GM04503 (cell line): ENCODE data around the gene DLGAP4.
"Not testable (repeated sequence)": the region's sequence is repeated elsewhere in the genome, so short reads cannot be mapped to it uniquely, and the experiment has no call there.

Experiments
- DNase-seq: peaks from one replicate; pipeline ENCODE4 v3.0.0-alpha.2; 2012; ENCODE audit warnings: low read depth

DLGAP4 gene

DNA sequence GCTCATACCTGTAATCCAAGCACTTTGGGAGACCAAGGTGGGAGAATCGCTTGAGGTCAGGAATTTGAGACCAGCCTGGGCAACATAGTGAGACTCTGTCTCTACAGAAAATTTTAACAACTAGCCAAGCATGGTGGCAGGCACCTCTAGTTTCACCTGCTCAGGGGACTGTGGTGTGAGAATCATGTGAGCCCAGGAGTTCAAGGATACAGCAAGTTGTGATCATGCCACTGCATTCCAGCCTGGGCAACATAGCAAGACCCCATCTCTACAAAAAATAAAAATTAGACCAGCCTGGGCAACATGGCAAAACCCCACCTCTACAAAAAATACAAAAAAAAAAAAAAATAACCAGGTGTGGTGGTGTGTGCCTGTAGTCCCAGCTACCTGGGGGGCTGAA is 73.8 kb downstream of the DLGAP4 start:
- not testable (repeated sequence) for DNase-seq

DNA sequence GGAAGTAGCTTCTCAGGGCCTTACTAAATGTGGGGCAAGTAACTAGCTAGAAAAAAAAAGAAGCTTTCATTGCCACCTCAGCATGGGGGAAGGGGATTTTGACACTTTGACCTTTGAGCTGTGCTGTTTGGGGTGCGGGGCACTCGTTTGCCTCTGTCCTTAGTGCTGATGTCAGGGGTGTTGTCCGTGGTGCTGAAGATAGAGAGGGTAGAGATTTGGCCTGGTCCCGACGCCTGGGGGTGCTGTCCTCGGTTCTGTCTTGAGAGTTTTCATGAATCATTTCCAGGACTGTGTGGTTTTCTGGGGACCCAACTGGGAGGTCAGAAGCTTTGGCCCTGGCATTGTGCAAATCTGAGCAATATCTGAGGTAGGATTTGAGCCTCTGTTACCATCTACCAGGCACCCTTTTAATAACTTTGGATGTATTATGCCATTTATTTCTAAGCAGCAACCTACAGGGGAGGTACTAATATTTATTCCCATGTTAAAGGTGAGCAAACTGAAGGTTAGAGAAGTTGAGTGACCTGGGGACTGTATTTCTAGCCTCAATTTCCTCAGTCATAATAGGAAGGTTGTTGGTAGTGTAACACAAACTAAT is 78.0 kb downstream of the DLGAP4 start:
- DNase-seq = no peak

DNA sequence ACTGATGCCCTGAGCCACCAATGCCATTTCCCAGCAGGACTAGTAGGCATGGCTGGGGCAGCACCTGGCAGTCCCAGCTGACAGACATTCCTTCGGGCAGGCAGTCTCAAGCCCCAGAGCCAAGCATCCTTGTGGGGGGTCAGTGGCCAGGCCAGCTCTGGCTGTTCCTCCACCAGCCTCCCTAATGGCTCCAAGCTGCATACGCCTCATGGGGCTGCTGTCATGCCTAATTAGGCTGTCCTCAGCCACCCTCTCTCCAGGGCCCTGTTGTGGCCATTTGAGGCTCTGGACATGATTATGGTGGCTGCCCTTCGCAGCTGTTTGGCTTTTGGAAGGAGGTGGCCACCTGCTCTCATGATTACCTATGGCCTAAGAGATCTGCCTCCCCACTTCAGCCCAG is 79.4 kb downstream of the DLGAP4 start:
- DNase-seq = no peak

DNA sequence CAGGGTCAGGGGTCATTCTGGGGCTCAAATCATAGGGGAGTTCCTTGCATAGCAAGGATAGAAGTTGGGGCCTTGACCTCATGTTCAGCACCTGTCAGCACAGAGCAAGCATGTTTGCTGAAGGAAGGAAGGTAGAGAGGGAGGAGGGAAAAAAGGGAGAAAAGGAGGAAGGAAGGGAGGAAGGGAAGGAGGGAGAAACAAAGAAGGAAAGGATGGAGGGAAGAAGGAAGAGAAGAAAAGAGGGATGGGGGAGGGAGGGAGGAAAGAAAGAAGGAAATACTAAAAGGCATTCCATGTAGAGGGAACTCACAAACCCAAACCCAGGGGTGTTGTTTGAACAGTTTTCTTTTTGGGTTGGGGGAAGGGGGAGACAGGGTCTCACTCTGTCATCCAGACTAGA is 80.1 kb downstream of the DLGAP4 start:
- no peak for DNase-seq

DNA sequence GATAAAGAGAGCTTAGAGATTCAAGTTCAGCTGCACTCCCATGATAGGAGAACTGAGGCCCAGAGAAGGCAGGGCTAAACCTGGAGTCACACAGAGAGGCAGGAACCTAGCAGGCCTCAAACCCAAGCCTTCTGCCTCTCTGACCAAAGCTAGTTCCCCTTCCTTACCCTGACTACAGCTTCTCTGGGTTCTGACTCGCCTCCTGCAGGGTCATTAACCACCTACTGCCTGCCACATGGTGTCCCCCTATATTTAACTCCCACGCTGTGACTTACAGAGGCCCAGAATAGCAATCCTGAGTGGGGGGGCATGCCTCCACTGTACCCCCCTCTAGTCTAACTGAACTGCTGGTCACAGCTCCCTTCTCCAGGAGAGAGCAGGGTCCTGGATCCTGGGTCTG is 84.1 kb downstream of the DLGAP4 start:
- DNase-seq = no peak

DNA sequence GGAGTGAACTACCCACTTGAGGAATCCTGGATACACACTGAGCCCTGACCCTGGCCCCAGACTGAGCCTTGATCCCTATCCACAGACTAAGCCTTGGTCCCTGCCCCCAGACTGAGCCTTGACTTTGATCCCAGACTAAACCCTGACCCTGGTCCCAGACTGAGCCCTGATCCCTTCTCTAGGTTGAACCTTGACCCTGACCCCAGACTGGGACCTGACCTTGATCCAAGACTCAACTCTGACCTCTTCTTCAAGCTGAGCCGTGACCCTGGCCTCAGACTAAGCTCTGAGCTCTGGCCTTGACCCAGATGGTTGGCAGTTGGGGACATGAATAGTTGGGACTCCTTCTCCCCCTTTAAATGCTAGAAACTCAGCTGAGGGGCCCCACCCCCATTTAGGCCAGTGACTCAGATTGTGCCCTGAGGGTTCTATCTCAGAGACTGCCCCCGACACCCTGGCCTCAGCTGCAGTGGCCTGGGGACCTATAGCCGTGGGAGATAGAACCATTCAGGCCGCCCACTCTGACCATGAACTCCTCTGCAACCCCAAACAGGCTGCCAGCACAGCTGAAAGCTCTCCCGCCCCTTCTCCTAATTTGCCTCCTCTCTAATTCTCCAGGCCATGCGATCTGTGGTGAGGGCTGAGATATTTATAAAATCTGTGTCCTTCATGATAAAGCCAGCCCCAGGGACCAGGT is 84.7 kb downstream of the DLGAP4 start:
- DNase-seq = no peak

DNA sequence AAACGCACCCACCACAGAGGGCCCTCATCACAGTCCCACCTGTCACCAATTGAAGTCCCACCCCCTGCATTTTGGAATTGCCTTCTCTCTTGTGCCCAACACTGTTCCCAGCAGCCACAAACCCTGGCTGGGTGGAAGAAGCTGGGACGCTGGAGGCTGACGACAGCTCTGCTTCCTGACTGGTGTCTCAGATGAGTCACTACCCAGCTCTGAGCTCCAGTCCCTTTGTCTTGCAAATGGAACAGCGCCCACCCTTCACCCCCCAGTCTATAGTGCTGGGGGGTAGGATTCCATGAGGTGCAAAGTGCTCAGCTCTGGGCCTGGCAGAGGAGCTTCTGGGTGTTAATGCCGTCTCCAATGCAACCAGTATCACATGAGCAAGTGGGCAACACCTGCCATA is 85.3 kb downstream of the DLGAP4 start:
- DNase-seq = no peak

DNA sequence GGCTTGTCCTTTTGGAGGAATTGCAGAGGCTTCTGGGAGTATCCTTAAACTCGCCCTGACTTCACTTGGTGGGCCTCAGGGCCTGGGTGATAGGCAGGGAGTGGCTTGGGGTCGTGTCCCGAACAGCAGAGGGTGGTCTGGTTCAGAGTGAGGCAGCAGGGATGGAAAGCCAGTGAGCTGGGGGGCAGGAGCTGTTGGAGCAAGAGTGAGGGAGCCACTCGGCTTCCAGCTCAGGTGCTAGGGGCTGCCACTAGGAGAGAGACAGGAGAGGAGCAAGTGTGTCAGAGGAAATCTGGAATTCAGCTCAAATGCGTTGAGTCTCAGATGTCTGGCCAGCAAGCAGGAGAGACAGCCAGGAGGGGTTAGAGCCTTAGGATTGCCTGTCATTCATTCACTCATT is 85.8 kb downstream of the DLGAP4 start:
- DNase-seq = no peak

DNA sequence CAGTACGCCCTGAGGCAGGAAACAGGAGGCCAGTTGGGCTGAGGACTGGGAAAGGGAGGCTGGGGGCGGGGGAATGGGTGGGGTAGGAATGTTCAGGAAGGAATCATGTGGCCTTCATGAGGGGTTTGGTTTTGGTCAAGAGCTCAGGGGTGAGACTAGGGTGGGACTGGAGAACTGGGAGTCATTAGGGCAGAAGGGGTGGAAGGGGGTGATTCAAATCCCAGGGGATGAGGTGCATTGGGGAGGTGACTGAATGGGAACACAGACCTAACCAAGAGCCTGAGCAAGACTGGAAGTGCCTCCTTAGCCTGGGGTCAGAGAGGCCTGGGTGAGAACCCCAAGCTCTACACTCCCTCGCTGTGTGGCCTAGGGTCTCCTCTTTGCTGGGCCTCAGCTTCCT is 86.8 kb downstream of the DLGAP4 start:
- DNase-seq = no peak

DNA sequence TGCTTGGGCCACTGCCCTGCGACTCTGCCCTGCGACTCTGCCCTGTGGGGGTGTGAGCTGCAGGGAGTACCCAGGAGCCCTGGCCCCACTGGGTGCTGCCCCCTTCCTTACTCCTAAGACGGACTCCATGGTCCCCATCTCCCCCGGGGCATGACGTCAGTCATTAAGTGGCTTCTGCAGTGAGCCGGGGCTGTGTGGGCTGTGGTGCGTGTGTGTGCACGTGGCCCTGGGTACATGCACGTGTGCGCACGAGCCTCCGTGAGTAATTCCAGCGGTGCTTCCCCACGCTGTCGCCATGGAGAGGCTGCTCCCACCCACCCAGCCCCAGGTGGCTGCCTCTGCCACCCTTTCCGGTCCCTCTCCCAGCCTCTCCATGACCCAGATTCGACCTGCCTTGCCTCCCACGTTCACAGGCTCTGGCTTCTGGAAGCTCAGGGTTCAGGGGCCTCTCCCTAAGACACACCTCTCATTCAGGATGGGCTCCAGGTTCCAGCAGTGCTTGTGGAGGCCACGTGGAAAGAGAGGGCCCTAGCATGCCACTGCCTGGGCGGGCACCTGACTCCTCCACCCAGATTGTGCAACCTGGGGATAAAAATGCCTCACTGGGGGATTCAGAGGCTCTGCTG is 88.3 kb downstream of the DLGAP4 start:
- DNase-seq = no peak

DNA sequence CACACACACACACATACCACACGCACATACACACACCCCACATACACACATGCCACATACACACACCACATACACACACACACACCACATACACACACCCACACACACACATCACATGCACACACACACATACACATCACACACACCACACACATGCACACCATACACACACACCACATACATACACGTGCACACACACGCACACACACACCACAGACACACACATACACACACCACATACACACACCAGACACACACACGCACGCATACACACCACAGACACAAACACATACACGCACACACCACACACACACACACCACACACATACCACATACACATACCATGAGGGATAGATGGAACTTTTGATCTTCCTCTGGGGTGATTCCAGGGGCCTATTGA is 90.2 kb downstream of the DLGAP4 start:
- no peak for DNase-seq

DNA sequence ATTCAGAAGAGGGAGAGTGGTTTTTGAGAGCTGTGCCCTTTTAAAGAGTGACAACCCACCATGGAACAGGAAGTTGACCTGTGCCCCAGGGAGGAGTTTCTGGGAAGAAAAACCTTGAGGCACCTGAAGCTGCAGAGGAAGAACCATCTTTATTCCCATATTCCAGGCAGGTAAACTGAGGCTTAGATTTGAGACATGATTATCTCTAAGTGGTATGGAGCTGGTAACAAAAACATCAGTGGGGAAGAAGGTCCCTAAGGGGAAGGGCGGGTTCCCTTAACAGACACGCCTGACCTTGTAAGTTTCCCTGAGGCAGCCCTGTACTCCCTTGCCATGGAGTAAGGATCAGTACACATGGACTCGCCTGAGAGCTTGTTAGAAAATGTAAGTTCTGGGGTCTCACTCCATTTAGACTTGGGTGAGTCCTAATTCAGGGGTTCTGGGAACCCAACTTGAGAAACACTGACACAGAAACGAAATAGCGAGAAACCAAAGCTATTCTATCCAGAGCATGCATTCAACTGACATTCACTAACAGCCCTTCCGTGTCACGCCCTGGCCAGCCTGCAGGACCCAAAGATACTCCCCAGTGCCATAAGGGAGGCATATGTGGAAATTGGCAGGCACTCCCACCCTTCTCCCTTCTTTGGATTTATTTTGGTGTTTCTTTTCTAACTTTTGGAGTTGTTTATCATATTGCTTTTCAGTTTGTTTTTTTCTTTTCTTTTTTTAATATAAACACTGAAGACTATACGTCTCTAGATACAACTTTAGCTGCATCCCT is 90.9 kb downstream of the DLGAP4 start:
- no peak for DNase-seq

DNA sequence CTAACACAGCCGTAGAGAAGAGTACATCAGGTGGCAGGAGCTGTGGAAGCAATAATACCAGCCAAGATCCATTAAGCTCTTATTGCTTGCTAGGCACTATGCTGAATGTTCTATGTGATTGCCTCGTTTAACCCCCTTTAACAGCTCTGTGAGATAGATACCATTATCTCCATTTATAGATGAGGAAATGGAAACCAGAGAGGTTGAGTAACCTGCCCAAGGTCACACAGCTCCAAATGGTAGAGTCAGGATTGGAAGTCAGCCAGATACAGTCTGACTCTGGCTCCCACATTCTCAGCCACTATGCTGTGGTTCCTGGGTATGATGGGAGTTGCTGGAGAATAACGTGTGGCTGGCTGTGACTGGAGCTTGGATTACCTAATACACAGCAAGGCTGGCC is 92.4 kb downstream of the DLGAP4 start:
- no peak for DNase-seq

DNA sequence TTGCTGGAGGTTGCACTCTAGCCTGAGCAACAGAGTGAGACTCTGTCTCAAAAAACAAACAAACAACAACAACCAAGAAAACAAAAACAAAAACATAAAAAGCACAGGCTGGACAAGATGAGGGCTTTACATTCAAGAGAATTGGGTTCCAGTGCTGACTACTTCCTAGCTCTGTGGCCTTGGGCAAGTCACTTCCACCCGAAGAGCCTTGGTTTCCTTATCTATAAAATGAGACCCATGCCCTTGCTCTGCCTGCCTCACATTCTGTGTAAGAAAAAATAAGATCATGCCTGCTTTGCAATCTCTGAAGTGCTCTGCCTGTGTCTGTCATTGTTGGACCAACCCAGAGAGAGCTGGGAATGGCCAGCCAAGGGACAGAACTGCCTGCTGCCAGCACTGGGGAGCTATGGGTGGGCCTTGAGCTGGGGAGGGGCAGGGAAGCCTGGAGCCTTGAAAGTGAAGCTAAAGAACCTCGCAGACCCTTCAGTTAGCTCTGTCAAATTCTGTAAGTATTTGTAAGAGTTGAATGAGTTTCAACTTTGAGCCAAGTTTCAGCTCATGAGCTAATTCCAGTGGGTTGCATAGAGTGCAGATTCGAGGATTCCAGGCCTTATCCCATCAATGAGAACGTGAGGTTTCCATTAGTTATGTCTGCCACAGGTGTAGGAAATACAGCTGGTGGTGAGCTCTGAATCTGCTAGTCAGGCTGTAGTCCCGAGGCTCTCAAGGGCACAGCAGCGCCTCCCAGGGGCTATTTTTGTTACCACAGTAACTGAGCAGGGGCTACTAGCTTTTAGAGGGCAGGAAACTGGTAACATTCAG is 93.2 kb downstream of the DLGAP4 start:
- DNase-seq = no peak

DNA sequence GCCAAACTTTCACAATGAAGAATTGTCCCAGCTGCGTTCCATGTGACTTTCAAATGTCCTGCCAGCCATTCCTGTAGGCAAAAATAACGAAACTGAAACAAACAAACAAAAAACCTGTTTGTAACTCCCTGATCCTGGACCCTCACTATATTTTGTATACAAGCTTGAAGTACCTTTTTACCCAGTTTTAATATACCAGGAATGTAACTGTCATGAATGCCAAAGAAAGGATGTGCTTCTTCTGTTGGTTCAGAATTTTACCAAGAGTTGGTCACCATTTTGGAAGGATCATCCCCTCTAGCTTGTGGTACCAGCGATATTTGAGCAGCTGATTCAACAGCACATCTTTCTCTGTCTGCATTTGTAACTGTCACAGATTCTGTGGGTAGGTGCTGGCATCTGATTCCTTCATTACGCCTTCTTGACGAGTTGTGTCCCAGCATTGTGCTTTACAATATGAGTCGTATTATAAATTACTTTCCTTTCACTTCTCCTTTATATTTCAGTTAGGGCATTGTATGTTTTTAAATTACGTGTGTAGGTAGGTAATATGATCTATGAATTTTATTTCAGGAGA is 93.9 kb downstream of the DLGAP4 start:
- DNase-seq = no peak

DNA sequence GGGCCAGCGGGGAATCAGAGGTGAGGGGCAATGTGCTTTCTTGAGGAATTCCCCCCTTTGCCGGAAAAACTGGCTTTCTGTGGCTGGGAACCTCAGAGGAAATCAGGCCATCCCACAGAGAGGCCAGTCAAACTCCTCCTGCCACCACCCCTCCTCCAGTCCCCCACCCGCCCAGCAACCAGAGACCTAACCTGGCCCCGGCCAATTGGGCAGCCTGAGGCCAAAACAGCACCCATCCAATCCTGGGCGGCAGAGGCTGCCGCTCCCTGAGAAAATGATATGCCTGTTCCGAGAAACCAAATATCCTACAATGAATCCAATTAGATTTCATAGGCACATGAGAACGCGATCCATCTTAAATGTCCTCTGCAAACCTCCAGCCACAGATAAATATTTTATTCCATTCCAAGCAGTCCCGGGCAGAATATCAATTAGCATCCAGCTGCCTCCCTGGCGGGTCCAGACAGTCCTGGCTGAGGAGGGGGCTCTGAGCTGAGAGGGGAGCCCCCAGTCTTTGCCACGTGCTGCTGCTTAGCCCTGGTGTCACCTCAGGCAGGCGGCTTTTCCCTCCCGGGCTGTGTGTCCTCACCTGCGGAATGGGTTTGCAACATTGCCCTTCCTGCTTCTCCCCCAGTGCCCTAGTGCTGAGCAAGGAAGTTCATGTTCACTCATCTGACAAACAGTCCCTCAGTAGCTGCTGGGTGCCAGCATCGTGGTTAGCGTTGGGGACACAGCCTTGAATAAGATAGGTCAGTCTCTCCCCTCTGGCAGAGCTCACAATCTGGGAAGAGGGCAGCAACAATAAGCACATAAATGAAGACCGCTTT is 95.0 kb downstream of the DLGAP4 start:
- DNase-seq = no peak

DNA sequence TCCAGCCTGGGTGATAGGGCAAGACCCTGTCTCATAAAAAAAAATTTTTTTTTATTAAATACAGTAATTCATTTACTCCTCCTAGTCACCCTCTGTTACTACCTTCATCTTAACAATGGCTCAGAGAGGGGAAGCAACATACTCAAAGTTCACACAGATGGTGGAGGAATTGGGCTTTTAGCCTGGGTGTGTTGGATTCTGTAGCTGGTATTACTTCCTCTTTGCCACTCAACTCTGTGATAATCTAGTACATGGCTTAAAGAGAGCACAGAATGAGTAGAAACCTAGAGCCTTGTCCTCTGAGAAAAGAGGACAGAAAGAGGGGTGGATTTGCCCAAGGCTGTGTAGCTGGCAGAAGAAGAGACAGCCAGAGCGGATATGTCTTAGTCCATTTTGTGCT is 96.6 kb downstream of the DLGAP4 start:
- no peak for DNase-seq

DNA sequence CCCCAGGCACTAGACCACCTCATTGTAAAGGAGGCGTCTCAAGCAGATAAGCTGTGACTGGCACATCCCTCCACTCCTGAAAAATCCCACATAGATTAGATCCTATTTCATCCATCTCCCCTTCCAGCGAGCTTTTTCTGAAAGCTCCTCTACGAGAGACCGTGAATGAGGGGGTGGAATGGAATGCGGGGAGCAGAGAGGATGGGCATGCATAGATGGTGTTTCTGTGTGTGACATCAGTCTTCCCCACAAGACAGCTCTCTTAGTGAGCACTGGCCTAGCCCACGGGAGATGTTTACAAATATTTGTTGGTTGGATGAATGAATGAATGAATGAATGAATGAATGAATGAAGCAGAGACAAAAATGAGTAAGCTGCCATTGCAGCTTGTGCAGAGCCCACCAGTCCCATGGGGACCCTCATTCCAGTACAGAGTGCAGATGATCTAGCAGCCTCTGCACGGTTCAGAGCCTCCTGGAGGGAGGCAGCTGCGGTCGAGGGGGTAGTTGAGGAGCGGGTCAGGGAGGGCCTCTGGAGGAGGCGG is 98.4 kb downstream of the DLGAP4 start:
- no peak for DNase-seq

DNA sequence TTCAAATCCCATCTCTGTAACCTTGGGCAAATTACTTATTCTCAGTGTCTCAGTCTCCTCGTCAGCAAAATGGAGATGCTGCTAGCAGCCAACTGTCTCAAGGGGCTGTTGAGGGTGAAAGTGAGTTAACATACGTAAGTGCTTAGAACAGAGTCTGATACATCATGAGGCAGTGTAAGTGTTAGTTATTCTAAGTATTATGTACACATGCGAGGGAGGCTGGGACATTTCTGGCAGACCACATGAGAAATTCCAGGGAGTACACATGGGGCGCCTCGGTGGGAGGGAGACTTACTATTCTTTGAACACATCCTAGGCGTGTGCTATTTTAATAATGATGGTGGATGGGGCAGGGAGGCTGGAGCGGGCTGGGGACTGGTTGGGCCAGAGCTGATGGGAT is 99.1 kb downstream of the DLGAP4 start:
- DNase-seq = no peak

DNA sequence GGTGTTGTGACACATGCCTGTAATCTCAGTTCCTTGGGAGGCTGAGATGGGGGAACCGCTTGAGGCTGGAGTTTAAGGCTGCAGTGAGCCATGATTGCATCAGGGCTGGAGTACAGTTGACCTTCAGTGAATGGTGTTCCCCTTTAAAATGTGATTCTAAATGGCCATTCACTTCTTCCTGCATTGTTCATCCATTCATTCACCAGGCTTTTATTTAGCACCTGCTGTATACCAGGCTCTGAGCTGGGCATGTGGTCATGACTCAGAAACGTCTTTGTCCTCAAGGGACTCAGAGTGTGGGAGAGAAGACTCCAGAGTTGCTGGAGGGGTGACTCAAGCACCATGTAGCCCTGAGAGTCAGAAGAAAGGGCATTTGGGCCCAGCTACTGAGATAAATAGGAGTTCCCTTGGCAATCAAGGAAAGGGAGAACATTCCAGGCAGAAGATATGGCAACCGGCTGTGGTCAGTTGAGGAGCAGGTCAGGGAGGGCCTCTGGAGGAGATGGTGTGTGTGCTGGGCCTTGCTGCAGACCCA is 101.1 kb downstream of the DLGAP4 start:
- peak; percentile 13 for DNase-seq
